ENCODE results near the gene DGKB. TPM values are rescaled to one million over a fixed set of nuclear protein-coding genes. Genes with fewer than 3 reads are reported as not detected.

DGKB gene
- total RNA-seq, 2 donors from 2014 or later = 0.44 to 0.63 TPM

DNA sequence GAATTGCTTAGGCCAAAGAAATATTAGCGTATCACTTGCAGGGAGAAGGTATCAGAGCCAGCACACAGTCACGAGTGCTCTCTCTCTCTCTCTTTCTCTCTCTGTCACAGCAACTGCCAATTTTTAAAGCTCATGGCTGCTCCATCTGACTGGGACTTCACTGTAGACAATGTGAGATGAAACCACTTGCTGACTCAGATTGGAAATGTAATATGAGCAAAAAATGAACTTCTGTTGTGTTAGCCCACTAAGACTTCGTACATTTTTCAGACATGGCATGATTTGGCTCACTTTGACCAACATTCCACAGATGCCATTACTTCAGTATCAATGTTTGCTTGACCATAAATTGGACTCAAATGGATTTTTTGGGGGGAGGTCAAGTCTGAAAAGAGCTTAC, 68.1 kb downstream of the DGKB start:
- Histone ChIP-seq H3K27me3 (no peaks in the 10 kb centered on the region), H3K9me3 (no peaks in the 10 kb centered on the region), H3K36me3 (no peaks in the 10 kb centered on the region), H3K4me3 (no peak overlapping the region), H3K27ac (peak overlapping the region; percentile 69 to 83), H3K4me1 (peaks cover 0 to 16% of the 10 kb centered on the region in 2 donors)
- no peak for DNase-seq (ENCODE audit: low spot score)
- TF ChIP-seq, protein P1, sequence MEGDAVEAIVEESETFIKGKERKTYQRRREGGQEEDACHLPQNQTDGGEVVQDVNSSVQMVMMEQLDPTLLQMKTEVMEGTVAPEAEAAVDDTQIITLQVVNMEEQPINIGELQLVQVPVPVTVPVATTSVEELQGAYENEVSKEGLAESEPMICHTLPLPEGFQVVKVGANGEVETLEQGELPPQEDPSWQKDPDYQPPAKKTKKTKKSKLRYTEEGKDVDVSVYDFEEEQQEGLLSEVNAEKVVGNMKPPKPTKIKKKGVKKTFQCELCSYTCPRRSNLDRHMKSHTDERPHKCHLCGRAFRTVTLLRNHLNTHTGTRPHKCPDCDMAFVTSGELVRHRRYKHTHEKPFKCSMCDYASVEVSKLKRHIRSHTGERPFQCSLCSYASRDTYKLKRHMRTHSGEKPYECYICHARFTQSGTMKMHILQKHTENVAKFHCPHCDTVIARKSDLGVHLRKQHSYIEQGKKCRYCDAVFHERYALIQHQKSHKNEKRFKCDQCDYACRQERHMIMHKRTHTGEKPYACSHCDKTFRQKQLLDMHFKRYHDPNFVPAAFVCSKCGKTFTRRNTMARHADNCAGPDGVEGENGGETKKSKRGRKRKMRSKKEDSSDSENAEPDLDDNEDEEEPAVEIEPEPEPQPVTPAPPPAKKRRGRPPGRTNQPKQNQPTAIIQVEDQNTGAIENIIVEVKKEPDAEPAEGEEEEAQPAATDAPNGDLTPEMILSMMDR (IDR thresholded peaks at IDR 0.05) = no peak

GRCh38 chr7:14833707-14834106, 68.8 kb downstream of the DGKB start:
- H3K27ac ChIP-seq = peak overlapping the region; percentile 69 to 83
- no peak for DNase-seq (ENCODE audit: low spot score)
- H3K9me3 ChIP-seq = no peaks in the 10 kb centered on the region
- H3K4me1 ChIP-seq = peaks cover 0 to 16% of the 10 kb centered on the region in 2 donors
- H3K27me3 ChIP-seq = no peaks in the 10 kb centered on the region
- TF ChIP-seq, protein P1 (IDR thresholded peaks at IDR 0.05) = no peak
- no peak overlapping the region for H3K4me3 ChIP-seq
- no peaks in the 10 kb centered on the region for H3K36me3 ChIP-seq

DNA sequence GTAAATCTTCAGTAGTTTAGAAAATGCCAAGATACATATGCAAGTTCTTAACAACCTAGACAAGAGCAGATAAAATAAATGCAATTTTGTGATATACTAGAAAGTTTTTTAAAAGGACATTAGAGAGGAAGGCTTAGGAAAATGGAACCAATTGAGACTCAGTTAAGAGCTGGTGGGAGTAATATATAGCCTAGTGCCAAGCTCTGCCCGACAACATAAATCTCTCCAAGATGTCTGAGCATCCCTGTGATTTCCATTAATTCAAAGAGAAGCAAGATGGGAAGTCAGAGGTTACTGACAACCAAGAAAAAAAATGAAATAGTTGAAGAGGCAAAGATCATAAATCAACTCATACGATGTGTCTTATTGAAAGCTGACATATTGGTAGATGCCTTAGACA, 74.5 kb downstream of the DGKB start:
- Histone ChIP-seq H3K27ac (no peak overlapping the region), H3K4me1 (no peaks in the 10 kb centered on the region), H3K4me3 (no peak overlapping the region), H3K36me3 (no peaks in the 10 kb centered on the region), H3K27me3 (no peaks in the 10 kb centered on the region), H3K9me3 (no peaks in the 10 kb centered on the region)
- DNase-seq (ENCODE audit: low spot score) = no peak
- TF ChIP-seq, protein P1 (IDR thresholded peaks at IDR 0.05) = no peak

DNA sequence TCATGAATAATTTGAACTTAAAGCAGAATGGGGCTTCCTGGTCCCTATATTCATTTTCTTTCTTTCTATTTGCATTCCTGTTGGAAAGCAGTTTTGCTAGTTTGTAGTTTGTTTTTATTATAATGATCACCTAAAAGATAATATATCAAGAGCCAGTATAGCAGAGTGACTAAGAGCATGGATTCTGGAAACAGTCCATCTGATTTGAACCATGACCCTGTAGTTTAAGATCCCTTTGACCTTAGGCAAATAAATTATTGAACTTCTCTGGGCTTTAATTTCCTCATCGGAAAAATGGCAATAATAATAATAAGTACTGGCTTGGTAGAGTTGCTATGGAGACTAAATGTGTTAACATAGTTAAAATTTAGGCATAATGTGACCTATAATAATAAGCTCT, 76.1 kb downstream of the DGKB start:
- Histone ChIP-seq H3K27ac (no peak overlapping the region), H3K4me3 (no peak overlapping the region), H3K36me3 (no peaks in the 10 kb centered on the region), H3K9me3 (no peaks in the 10 kb centered on the region), H3K4me1 (no peaks in the 10 kb centered on the region), H3K27me3 (no peaks in the 10 kb centered on the region)
- no peak for DNase-seq (ENCODE audit: low spot score)
- TF ChIP-seq, protein P1 (IDR thresholded peaks at IDR 0.05) = no peak

- H3K4me3 ChIP-seq = no peak overlapping the region
- H3K36me3 ChIP-seq = no peaks in the 10 kb centered on the region
- H3K27ac ChIP-seq = no peak overlapping the region
- H3K9me3 ChIP-seq = no peaks in the 10 kb centered on the region
- DNase-seq (ENCODE audit: low spot score) = no peak
- TF ChIP-seq, protein P1 (IDR thresholded peaks at IDR 0.05) = no peak
- H3K27me3 ChIP-seq = no peaks in the 10 kb centered on the region
- no peaks in the 10 kb centered on the region for H3K4me1 ChIP-seq
Measured at GRCh38 chr7:14825912-14826311, 76.6 kb downstream of the DGKB start.

DNA sequence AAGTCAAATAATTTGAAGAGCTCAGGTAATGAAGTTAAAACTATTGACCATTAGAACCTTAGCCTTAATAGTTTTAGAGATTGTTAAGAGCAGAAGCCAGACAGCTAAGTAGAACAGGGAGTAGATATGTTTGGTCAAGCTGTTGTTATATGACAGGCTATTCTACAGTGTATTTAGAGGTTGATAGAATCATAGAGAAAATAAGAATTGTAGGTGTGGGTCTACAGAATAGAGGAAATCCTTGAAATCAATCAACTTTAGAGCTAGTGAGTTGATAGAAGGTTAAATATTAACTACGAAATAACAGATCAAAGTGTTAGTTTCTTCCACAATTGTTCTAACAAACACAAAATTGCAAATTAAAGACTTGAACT, 80.1 kb downstream of the DGKB start:
- Histone ChIP-seq H3K27ac (no peak overlapping the region), H3K4me3 (no peak overlapping the region), H3K9me3 (no peaks in the 10 kb centered on the region), H3K27me3 (no peaks in the 10 kb centered on the region), H3K4me1 (no peaks in the 10 kb centered on the region), H3K36me3 (no peaks in the 10 kb centered on the region)
- TF ChIP-seq, protein P1 (IDR thresholded peaks at IDR 0.05) = no peak
- no peak for DNase-seq (ENCODE audit: low spot score)
